ENCODE data around the gene PRPF40A. TPM values are rescaled to one million over a fixed set of nuclear protein-coding genes. Genes with fewer than 3 reads are reported as not detected.

PRPF40A gene
- total RNA-seq, 1 donor from 2014 or later, result 129 TPM

- no peaks in the 10 kb centered on the region for H3K27me3 Mint-ChIP-seq
- no peak overlapping the region for H3K27ac Mint-ChIP-seq
- ATAC-seq (ENCODE audit: low read depth) (no peak), DNase-seq (no peak)
- TF ChIP-seq, protein P1, sequence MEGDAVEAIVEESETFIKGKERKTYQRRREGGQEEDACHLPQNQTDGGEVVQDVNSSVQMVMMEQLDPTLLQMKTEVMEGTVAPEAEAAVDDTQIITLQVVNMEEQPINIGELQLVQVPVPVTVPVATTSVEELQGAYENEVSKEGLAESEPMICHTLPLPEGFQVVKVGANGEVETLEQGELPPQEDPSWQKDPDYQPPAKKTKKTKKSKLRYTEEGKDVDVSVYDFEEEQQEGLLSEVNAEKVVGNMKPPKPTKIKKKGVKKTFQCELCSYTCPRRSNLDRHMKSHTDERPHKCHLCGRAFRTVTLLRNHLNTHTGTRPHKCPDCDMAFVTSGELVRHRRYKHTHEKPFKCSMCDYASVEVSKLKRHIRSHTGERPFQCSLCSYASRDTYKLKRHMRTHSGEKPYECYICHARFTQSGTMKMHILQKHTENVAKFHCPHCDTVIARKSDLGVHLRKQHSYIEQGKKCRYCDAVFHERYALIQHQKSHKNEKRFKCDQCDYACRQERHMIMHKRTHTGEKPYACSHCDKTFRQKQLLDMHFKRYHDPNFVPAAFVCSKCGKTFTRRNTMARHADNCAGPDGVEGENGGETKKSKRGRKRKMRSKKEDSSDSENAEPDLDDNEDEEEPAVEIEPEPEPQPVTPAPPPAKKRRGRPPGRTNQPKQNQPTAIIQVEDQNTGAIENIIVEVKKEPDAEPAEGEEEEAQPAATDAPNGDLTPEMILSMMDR (IDR thresholded peaks at IDR 0.05), result no peak
- H3K36me3 Mint-ChIP-seq (ENCODE audit: low read depth), result no peaks in the 10 kb centered on the region
- intact Hi-C loops (cut with micrococcal nuclease), result no loop called here
- ChIA-PET POLR2A (no interaction called here), CTCF (interaction anchor here (0.5 to 2.1 kb wide), 2 partner anchors 12 to 585 kb away, joined by 3 to 10 read pairs; no protein-coding TSS in a partner anchor)
- H3K9me3 Mint-ChIP-seq, result no peaks in the 10 kb centered on the region
- H3K4me3 Mint-ChIP-seq, result no peak overlapping the region
- no peaks in the 10 kb centered on the region for H3K4me1 Mint-ChIP-seq
Measured at GRCh38 chr2:152623775-152624174, 93.5 kb downstream of the PRPF40A start.

DNA sequence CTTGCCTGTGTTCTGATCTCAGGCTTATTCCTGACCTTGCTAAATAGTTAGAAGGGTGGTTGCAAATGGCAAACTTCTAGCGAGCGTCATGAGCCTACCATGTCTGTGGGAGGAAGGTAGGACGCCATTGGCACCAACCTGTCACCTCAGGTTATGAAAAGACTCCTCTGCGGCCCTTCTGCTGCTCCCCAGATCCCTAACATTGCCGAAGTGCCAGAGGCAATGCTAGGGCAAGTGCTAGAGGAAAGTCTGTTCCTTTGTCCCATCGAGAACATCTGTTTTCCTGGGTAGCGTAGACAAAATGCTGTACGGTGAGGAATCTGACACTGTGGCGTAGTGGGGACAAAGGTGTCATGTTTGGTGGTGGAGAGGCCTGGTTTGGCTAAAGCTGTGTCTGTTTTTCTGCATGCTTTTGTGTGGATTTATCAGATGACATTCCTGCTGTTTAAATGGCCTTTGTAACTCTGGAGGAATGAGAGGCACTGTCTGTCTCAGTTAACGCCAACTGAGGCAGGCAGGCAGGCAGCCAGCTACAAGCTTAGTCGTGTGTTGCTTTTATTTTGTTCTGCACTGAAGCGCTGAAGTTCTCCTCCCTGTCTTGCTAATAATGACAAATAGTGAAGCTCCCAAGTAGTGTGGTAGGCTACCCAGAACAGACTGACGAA is 94.1 kb downstream of the PRPF40A start:
- H3K27me3 Mint-ChIP-seq, result no peaks in the 10 kb centered on the region
- no peaks in the 10 kb centered on the region for H3K4me1 Mint-ChIP-seq
- H3K9me3 Mint-ChIP-seq, result no peaks in the 10 kb centered on the region
- no peak for DNase-seq
- intact Hi-C loops (cut with micrococcal nuclease), result no loop called here
- no peaks in the 10 kb centered on the region for H3K36me3 Mint-ChIP-seq (ENCODE audit: low read depth)
- ATAC-seq (ENCODE audit: low read depth), result no peak
- ChIA-PET POLR2A (no interaction called here), CTCF (interaction anchor here (2.1 kb wide), 1 partner anchor 12 kb away, joined by 10 read pairs; no protein-coding TSS in a partner anchor)
- H3K27ac Mint-ChIP-seq, result no peak overlapping the region
- TF ChIP-seq, protein P1 (IDR thresholded peaks at IDR 0.05), result no peak
- H3K4me3 Mint-ChIP-seq, result no peak overlapping the region

GRCh38 chr2:152622219-152622618 is 95.0 kb downstream of the PRPF40A start:
- no peak for DNase-seq
- ATAC-seq (ENCODE audit: low read depth), result no peak
- H3K4me1 Mint-ChIP-seq, result no peaks in the 10 kb centered on the region
- POLR2A ChIA-PET, result no interaction called here
- CTCF ChIA-PET, result no interaction called here
- intact Hi-C loops (cut with micrococcal nuclease), result no loop called here
- H3K36me3 Mint-ChIP-seq (ENCODE audit: low read depth), result no peaks in the 10 kb centered on the region
- TF ChIP-seq, protein P1 (IDR thresholded peaks at IDR 0.05), result no peak
- H3K9me3 Mint-ChIP-seq, result no peaks in the 10 kb centered on the region
- no peak overlapping the region for H3K4me3 Mint-ChIP-seq
- no peaks in the 10 kb centered on the region for H3K27me3 Mint-ChIP-seq
- no peak overlapping the region for H3K27ac Mint-ChIP-seq

DNA sequence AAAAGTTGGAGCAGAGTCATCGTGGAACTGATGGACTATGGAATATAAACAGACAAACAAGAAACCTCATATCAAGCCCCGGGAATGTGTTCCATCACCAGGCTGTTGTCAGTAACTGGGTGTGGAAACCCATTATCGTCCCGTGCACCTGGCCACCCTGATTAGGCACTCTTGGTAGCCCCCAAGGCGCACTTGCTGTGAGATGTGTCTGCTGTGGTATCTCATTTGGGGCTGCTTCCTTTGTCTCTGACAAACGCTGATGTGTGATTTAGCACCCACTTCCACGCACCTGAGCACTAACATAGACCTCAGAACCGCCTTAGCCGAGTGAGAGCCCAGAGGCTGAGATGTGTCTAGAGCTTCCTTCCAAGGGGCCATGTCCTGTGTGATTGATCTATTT is 96.3 kb downstream of the PRPF40A start:
- TF ChIP-seq, protein P1 (IDR thresholded peaks at IDR 0.05), result no peak
- Mint-ChIP-seq H3K4me3 (no peak overlapping the region), H3K27me3 (no peaks in the 10 kb centered on the region), H3K27ac (no peak overlapping the region), H3K9me3 (no peaks in the 10 kb centered on the region), H3K36me3 (ENCODE audit: low read depth) (peaks cover 2% of the 10 kb centered on the region), H3K4me1 (no peaks in the 10 kb centered on the region)
- intact Hi-C loops (cut with micrococcal nuclease), result no loop called here
- ATAC-seq (ENCODE audit: low read depth), result no peak
- CTCF ChIA-PET, result interaction anchor here (1.0 kb wide), 1 partner anchor 445 kb away, joined by 3 read pairs; no protein-coding TSS in a partner anchor
- no peak for DNase-seq
- POLR2A ChIA-PET, result no interaction called here

GRCh38 chr2:152620208-152620607 is 97.1 kb downstream of the PRPF40A start:
- CTCF ChIA-PET, result interaction anchor here (0.9 kb wide), 1 partner anchor 15 kb away, joined by 3 read pairs; no protein-coding TSS in a partner anchor
- no peaks in the 10 kb centered on the region for H3K27me3 Mint-ChIP-seq
- no peaks in the 10 kb centered on the region for H3K4me1 Mint-ChIP-seq
- H3K27ac Mint-ChIP-seq, result no peak overlapping the region
- peaks cover 2% of the 10 kb centered on the region for H3K36me3 Mint-ChIP-seq (ENCODE audit: low read depth)
- no peak for DNase-seq
- ATAC-seq (ENCODE audit: low read depth), result no peak
- intact Hi-C loops (cut with micrococcal nuclease), result no loop called here
- POLR2A ChIA-PET, result no interaction called here
- H3K4me3 Mint-ChIP-seq, result no peak overlapping the region
- H3K9me3 Mint-ChIP-seq, result no peaks in the 10 kb centered on the region
- TF ChIP-seq, protein P1 (IDR thresholded peaks at IDR 0.05), result no peak
